NOMO-1 (cell line): ENCODE data around the gene LRP8.

Experiments
- DNase-seq, 2 experiments: peaks; one replicate each; lab custom pipeline; 2025; ENCODE audit not compliant: unreplicated experiment in 2 of 2; lab: John Stamatoyannopoulos, UW

Gene LRP8

GRCh38 chr1:53324728-53325297 lies 3.1 kb downstream of the LRP8 start:
- DNase-seq, result no peak

DNA sequence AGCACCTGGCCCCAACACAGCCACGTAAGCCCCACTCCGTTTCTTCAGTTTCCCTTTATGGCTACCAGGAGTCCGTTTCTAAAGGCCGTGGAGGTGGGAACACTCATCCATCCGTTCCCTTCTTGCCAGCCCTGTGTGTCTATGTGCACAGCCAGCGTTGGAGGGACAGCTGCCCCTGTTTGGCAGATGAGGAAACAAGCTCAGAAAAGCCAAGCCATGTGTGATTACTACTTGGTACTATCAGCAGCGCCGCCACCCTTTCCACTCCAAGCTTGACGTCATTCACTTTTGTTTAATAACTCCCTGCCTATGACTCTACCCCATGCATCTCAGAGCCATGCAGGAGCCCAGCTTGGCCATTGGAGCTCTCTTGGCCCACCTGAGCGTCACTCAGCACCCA lies 3.5 kb downstream of the LRP8 start:
- DNase-seq, result no peak

DNA sequence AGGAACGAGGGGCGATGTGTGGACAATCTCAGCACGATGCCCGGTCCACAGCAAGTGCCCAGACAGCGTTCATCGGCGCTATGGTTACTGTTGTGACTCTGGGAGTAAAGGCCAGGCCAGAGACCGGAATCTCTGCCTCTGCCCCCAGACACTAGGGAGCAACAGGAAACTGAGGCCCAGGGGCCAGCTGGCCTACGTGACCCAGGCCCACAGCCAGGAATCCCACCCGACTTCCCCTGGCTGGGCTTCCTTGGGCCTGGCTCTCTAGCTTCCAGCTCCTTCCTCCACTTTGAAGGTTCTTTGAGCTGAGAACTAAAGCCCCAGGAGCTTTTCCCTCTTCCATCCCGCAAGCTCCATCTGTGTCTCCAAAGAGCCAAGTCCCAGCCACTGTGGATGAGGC lies 4.6 kb downstream of the LRP8 start:
- DNase-seq, result no peak

- no peak for DNase-seq
Observed at GRCh38 chr1:53321776-53322602, 5.9 kb downstream of the LRP8 start.

DNA sequence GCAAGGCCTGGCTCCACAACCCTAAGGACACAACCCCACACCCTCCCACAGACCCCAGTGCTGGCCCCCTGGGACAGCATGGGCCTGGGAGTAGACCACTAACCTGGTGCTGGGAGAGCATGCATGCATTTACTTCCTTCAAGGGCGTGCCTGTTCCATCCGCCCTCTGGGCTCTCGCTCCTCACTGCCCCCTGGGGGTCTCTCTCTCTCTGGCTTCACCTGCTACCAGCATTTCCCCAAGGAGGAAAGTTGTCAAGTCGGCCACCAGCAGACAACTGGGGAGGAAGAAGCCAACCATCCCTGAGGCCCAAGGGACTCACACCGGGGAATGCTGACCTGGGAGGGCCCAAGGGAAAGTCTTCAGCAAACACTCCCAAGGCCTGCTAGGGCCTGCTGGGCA lies 6.5 kb downstream of the LRP8 start:
- no peak for DNase-seq

DNA sequence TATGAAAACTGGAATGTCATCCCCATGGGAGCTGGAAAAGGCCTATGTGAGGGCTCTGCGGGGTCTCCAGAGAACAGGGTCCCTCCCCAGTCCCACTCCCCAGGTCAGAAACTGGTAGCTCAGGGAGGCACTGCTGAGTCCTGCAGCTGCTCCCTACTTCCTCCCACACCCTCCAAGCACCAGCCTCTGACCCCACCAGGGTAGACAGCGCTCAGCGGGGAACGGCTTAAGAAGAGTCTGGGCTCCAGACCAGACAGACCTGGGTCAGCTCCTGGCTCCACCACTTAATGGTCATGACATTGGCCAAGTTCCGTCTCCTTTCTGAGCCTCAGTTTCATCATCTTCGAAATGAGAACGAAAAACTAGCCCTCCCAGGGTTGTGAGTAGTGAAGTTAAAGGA lies 7.2 kb downstream of the LRP8 start:
- DNase-seq, result no peak

GRCh38 chr1:53319296-53320101 lies 8.4 kb downstream of the LRP8 start:
- DNase-seq, result no peak

GRCh38 chr1:53317646-53318539 lies 10.0 kb downstream of the LRP8 start:
- DNase-seq, result no peak

GRCh38 chr1:53316766-53317581 lies 10.9 kb downstream of the LRP8 start:
- no peak for DNase-seq

GRCh38 chr1:53316424-53316765 lies 11.5 kb downstream of the LRP8 start:
- DNase-seq, result no peak

DNA sequence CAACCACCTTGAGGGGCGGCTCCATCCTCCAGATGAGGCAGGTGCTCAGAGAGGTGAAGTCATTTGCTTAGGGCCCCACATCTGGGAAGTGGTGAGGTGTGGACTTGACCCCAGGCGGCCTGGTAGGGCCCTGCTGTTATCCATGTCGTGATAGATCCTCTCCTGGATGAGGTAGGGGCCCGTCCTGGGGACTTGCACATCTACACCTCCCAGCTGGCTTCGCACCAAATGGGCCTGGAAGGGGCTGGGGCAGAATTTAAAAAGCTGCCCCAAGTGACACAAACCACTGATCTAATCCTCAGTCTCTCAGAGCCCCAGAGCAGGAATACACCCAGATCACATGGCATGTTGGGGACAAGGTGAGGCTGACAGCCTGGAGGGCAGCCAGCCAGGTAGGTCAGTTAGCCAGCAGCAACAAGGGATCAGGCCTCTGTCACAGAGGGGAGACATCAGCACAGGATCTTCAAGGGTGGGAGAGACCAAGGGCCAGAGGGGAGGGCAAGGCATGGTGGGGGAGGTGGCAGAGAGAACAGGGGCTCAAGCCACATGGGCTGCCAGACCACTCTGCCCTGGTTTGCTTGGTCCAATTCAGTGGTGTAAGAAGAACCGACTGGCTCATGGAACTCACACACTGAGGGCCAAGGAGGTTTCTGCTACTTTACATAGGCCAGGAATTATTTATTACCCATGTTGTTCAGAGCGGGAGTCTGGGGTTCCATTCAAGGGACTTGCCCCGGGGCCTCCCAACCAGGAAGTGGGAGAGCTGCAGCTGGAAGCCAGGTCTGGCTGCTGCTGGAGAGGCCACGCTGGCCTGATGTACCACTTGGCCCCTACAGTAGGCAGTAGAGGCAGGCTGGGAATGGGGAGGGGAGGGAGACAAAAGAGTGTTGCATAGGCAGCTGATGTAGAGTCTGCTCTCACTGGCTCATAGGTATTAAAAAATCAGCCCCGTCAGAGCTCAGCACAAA lies 12.1 kb downstream of the LRP8 start:
- no peak for DNase-seq

DNA sequence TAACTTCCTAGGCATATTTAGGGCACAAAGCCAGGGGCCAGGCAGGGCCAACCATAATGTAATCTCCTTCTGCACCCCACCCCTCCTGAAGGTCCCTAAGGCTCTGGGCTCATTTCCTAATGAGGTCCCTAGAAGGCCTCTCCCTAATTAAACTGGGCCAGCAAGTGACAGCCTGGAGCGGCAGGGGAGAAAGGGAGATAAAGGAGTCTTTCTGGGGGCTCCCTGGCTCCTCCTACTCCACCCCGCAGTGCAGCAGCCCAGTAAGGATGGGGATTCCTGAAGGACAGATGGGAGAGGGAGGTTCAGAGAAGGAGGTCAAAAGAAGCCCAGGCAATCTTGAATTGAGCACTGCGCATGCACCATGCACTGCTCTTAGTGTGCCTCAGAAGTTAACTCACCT lies 12.8 kb downstream of the LRP8 start:
- no peak for DNase-seq

GRCh38 chr1:53314606-53315005 lies 13.3 kb downstream of the LRP8 start:
- DNase-seq, result no peak

GRCh38 chr1:53314096-53314495 lies 13.8 kb downstream of the LRP8 start:
- DNase-seq, result no peak

DNA sequence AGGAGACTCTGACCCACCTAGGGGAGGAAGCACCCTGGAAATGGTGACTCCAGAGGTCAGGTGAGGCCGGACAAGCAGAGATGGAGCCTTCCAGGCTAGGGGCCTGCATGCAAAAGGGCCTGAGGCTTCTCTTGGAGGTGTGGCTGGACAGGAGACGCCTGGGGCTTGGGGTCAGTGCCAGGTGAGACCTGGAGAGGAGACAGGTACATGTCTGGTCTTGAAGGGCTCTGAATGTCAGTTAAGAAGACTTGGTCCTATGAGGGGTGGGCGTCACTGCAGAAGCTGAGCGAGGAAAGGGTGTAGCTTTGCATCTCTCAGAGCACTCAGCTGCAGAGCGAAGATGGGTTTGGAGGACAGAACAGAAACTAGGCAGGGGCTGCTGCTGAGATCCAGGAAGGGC lies 14.3 kb downstream of the LRP8 start:
- no peak for DNase-seq

GRCh38 chr1:53311702-53312305 lies 16.1 kb downstream of the LRP8 start:
- DNase-seq, result no peak

DNA sequence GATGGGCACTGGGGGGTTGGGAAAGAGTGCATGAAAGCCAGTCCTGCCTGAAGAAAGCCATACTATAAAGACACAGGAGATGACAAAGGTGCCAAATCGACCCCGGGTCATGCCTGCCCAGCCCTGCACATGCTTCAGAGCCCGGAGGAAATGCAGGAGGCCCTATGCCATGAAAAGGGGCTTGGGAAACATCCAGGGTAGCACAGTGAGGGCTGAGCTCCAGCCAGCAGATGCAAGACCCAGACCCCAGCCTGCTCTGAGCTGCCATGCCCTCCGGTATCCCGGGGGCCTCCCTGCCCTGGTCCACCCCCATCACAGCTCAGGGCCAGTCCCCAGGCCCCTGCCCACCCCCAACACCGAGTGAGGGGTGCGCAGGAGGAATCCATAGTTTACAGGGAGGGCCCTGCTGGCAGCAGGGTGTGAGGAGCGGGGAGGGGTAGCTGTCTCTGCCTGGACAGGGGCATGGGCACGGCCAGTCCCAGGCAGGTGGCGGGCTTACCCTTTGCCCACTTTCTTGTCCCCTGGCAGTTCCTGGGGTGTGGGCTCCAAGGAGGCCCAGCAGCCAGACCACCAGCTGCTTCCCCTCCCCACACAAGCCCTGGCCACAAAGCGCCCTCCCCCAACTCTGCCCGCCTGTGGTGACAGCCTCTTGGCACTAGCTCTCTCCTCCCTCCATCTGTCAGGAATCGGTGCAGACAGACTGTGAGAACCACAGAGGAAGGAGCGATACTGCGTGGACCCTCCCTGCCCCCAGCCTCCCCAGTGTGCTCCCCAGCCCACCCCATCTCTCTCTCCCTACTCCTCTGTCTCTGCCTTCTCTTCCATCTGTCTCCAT lies 16.8 kb downstream of the LRP8 start:
- DNase-seq, result no peak

DNA sequence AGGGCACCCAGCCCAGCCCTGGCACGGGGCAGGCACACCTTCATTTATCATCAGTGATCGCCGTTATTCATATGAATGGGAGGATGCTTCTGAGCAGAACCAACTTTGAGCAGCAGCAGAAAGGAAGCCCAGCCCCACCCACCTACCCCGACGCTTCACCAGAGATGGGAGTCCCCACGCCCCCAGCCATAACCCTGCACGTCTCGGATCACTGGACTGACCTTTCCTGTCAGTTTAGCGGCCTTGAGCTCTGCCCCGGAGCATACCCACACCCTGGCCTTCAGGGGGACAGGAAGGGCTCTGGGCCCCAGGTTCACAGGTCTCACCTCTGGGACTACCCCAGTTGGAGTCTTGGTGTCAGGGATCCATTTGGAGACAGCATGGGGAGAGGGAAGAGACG lies 18.1 kb downstream of the LRP8 start:
- no peak for DNase-seq
